WERI-Rb-1 (cell line): ENCODE results near the gene DOK5.
"Not testable (repeated sequence)": the region's sequence is repeated elsewhere in the genome, so short reads cannot be mapped to it uniquely, and the experiment has no call there.

ENCODE experiments used
- DNase-seq: peaks from one replicate; pipeline ENCODE4 v3.0.0-alpha.2; 2020
- H3K27ac ChIP-seq: fragments of 250-450 bp; sonication (Bioruptor Pico); 2 replicates; pipeline ENCODE4 v1.5.1; 2020; ENCODE audit warnings: mild to moderate bottlenecking, moderate library complexity
- H3K27me3 ChIP-seq: fragments of 250-450 bp; sonication (Bioruptor Pico); 2 replicates; pipeline ENCODE4 v1.5.1; 2021; ENCODE audit warnings: mild to moderate bottlenecking, low read depth, moderate library complexity; ENCODE audit not compliant: insufficient read depth, severe bottlenecking
- H3K36me3 ChIP-seq: fragments of 250-450 bp; sonication (Bioruptor Pico); 2 replicates; pipeline ENCODE4 v1.5.1; 2020; ENCODE audit warnings: mild to moderate bottlenecking, moderate library complexity
- H3K4me3 ChIP-seq: 2 replicates; pipeline ENCODE4 v1.5.1; 2011; ENCODE audit warnings: low read depth, mild to moderate bottlenecking, control low read depth, low read length
- H3K9me3 ChIP-seq: fragments of 250-450 bp; sonication (Bioruptor Pico); 2 replicates; pipeline ENCODE4 v1.5.1; 2021; ENCODE audit warnings: mild to moderate bottlenecking, moderate library complexity; ENCODE audit not compliant: severe bottlenecking
- TF ChIP-seq, protein P1 (sequence below): IDR thresholded peaks from 2 replicates; pipeline ENCODE4 v1.5.1; 2011; ENCODE audit warnings: low read depth, mild to moderate bottlenecking, control low read depth, inconsistent platforms, low read length

Gene DOK5

DNA sequence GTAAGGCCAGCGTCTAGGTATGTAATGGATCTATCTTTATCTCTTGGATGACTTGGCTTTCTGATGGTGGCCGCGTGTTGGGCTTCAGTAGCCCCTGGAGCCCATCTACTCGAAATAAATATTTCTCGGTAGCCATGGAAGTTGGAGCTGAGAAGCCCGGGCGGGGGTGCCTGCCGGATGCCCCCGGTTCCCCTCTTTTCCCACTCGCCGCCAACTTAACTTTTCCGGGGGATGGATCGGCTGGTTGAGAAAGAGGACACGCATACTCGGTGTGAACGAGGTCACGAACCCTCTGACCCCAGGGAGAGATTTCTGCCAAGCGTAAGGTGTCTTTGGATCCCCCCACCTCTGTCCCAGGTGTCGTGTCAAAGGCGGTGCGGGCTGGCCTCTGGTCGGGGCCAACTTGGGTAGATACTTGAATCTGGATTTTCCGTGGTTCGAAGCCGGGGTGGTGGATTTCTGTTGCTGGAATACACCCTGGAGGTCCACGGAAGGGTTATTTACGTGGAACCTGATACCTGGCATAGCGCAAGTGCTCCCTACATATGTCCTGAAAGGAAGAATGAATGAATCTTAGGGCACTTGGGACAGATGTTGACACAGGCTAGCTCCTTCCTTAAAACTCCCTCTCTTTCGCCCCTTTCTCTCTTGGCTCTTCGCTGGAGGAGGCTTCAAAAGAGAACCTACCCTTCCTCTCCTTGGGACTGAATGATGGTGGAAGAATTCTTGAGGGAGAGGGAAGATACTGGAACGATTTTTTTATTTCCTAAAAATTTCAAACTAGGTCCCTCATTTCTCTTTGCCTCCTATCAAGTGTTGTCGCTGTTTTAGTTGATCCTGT, 996 bp downstream of the DOK5 start:
- Histone ChIP-seq H3K27me3 (peaks cover 72% of the 10 kb centered on the region), H3K36me3 (no peaks in the 10 kb centered on the region), H3K27ac (no peak overlapping the region), H3K4me3 (no peak overlapping the region), H3K9me3 (no peaks in the 10 kb centered on the region)
- TF ChIP-seq, protein P1, sequence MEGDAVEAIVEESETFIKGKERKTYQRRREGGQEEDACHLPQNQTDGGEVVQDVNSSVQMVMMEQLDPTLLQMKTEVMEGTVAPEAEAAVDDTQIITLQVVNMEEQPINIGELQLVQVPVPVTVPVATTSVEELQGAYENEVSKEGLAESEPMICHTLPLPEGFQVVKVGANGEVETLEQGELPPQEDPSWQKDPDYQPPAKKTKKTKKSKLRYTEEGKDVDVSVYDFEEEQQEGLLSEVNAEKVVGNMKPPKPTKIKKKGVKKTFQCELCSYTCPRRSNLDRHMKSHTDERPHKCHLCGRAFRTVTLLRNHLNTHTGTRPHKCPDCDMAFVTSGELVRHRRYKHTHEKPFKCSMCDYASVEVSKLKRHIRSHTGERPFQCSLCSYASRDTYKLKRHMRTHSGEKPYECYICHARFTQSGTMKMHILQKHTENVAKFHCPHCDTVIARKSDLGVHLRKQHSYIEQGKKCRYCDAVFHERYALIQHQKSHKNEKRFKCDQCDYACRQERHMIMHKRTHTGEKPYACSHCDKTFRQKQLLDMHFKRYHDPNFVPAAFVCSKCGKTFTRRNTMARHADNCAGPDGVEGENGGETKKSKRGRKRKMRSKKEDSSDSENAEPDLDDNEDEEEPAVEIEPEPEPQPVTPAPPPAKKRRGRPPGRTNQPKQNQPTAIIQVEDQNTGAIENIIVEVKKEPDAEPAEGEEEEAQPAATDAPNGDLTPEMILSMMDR = no peak
- no peak for DNase-seq

GRCh38 chr20:54477191-54477955, 2.0 kb downstream of the DOK5 start:
- Histone ChIP-seq H3K4me3 (no peak overlapping the region), H3K27ac (no peak overlapping the region), H3K27me3 (peaks cover 75% of the 10 kb centered on the region)

GRCh38 chr20:54479138-54479906, 3.9 kb downstream of the DOK5 start:
- Histone ChIP-seq H3K9me3 (no peaks in the 10 kb centered on the region), H3K36me3 (no peaks in the 10 kb centered on the region), H3K27me3 (peaks cover 77% of the 10 kb centered on the region), H3K27ac (no peak overlapping the region), H3K4me3 (no peak overlapping the region)
- DNase-seq = no peak
- TF ChIP-seq, protein P1 = peak; percentile 32

More at GRCh38 chr20:54477191-54477955, 2.0 kb downstream of the DOK5 start:
- no peaks in the 10 kb centered on the region for H3K36me3 ChIP-seq
- DNase-seq = no peak
- TF ChIP-seq, protein P1 = no peak
- no peaks in the 10 kb centered on the region for H3K9me3 ChIP-seq

DNA sequence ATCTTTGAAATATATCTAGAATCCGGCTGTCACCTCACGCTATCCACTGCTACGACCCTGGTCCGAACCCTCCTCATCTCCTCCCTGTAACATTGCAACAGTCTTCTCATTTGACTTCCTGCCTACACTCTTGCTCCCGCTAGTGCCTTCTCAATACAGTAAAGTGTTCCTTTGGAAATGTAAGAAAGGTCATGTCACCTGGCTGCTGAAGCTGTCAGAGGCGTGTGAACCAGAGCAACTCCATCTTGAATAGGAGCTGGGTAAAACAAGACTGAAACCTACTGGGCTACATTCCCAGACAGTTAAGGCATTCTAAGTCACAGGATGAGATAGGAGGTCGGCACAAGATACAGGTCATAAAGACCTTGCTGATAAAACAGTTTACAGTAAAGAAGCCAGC, 4.5 kb downstream of the DOK5 start:
- not testable (repeated sequence) for H3K27ac ChIP-seq, H3K36me3 ChIP-seq, H3K4me3 ChIP-seq, H3K9me3 ChIP-seq, DNase-seq
- H3K27me3 ChIP-seq = peaks cover 78% of the 10 kb centered on the region

DNA sequence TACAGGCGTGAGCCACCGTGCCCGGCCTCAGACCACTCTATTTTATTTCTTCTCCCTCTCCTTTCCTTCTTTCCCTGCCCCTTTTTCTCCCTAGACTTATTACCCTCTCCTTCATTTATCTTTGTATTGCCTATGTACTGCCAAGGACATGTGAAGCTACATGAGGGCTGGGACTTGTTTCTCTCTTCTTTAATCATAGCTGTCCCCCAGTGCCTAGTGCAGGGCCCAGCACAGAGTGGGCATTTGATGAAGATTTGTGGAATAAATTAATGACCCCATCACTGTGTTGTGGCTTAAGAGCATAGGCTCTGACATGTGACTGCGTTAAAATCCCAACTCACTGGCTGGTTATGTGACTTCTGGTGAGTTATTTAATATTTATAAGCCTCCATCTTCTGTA, 6.0 kb downstream of the DOK5 start:
- Histone ChIP-seq H3K9me3 (no peaks in the 10 kb centered on the region), H3K27ac (no peak overlapping the region), H3K4me3 (no peak overlapping the region), H3K36me3 (no peaks in the 10 kb centered on the region), H3K27me3 (peaks cover 79% of the 10 kb centered on the region)
- DNase-seq = no peak
- TF ChIP-seq, protein P1 = no peak

DNA sequence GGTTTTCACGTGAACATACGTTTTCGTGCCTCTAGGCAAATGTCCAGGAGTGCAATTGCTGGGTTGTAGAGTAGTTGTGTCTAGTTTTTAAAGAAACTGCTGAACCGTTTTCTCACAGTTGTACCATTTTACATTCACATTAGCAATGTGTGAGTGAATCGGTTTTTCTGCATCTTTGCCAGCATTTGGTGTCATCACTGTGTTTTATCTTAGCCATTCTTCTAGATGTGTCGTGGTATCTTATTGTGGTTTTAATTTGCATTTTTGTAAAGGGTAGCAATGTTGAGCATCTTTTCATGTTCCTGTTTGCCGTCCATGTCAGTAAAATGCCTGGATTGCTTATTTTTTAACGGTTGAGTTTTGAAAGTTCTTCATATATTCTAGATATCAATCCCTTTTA, 10.2 kb downstream of the DOK5 start:
- Histone ChIP-seq H3K27me3 (peaks cover 68% of the 10 kb centered on the region), H3K27ac (no peak overlapping the region), H3K9me3 (no peaks in the 10 kb centered on the region), H3K4me3 (no peak overlapping the region), H3K36me3 (no peaks in the 10 kb centered on the region)
- DNase-seq = no peak
- TF ChIP-seq, protein P1 = no peak
